Stimulated activated CD4-positive, alpha-beta T cell treated with anti-CD3 and anti-CD28 coated beads, Interleukin-4, amount 100 ng/mL, for 48 hours (primary cell): ENCODE data around the gene DDX25.

Experiments used
- DNase-seq, 2 donors: peaks; one replicate each; pipeline ENCODE4 v3.0.0-alpha.2; 2020; ENCODE audit warnings: low read depth in 2 of 2

Gene DDX25

DNA sequence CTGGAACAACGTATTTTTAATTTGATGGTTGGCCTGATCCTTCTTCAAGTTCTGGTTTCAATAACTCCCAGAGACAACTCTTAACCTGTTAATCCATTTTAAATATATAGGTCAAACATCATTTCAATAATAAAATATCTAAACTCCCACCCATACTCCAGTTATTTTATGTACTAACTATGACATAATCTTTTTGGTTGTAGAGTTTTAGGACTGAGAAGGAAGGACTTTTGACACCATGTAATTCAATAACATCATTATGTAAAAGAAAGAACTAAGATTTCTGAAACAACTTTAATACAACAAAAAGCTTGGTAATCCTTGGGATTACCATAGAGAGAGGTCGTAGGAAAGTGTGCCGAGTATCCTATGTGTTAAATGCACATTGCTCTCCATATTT is 73.0 kb downstream of the DDX25 start:
- no peak for DNase-seq

DNA sequence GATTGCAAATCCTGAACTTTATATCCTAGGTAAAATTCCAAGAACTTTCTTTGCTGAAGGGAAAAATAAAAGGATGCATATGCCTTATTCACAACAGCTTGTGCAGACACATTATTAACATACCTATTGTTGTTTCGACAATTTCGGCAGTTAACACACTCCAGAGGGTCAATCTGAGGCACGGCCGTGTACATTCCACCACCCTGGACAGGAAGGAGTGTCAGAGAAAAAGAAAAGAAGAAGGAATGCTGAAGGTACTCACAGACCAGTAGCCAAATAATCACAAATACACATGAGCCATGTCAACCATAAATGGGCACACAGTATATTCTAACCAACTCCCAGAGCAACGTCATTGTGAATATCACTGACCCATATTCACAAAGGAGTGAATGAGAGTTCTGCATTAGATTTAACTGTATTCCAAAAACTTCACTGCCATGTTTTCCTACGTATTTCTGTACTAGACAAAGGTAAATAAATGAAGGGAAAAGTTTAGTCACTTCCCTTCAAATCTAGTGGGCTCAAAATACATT is 73.9 kb downstream of the DDX25 start:
- no peak for DNase-seq
